Gastrocnemius medialis (tissue), 4 donors: ENCODE data around the gene ENKUR. TPM values are rescaled to one million over a fixed set of nuclear protein-coding genes. Genes with fewer than 3 reads are reported as not detected.
"Not testable (repeated sequence)": the region's sequence is repeated elsewhere in the genome, so short reads cannot be mapped to it uniquely, and the experiment has no call there.

Experiments
- ATAC-seq, 2 donors: fragments of 150-250 bp; one replicate each; pipeline ENCODE4 v1.9.1; 2016
- DNase-seq, 2 donors: peaks; one replicate each; pipeline ENCODE4 v3.0.0-alpha.2; 2019
- H3K27ac ChIP-seq, 4 donors: fragments of 200-600 bp; sonication (generic); 1 replicate in 1 of 4; 2 replicates in 3 of 4; pipeline ENCODE4 v1.5.1; 2016 to 2018; ENCODE audit warnings: mild to moderate bottlenecking in 2 of 4, moderate library complexity in 1 of 4
- H3K27me3 ChIP-seq, 3 donors: fragments of 200-600 bp; sonication (generic) in 2 of 3; 1 replicate in 1 of 3; 2 replicates in 2 of 3; pipeline versions ENCODE4 v1.5.1 to v1.6.0; 2016 to 2019; ENCODE audit warnings: mild to moderate bottlenecking in 1 of 3, moderate library complexity in 1 of 3
- H3K36me3 ChIP-seq, 2 donors: fragments of 200-600 bp; sonication (generic) in 1 of 2; one replicate each; pipeline ENCODE4 v1.5.1; 2017 to 2018
- H3K4me1 ChIP-seq, 2 donors: fragments of 200-600 bp; sonication (generic) in 1 of 2; one replicate each; pipeline ENCODE4 v1.5.1; 2016 to 2017; ENCODE audit warnings: mild to moderate bottlenecking in 2 of 2
- H3K4me3 ChIP-seq, 4 donors: fragments of 200-600 bp; sonication (generic) in 3 of 4; 1 replicate in 1 of 4; 2 replicates in 3 of 4; pipeline ENCODE4 v1.5.1; 2016 to 2019; ENCODE audit warnings: mild to moderate bottlenecking in 2 of 4
- H3K9me3 ChIP-seq, 3 donors: fragments of 200-600 bp; sonication (generic) in 2 of 3; 1 replicate in 1 of 3; 2 replicates in 2 of 3; pipeline ENCODE4 v1.5.1; 2016 to 2019
- CTCF ChIP-seq, 5 experiments: fragments of 450-650 bp in 3 of 5; fragments of 200-600 bp in 2 of 5; sonication (generic) in 2 of 5; IDR thresholded peaks in 4 of 5; conservative IDR thresholded peaks in 1 of 5; 1 replicate in 4 of 5; 2 replicates in 1 of 5; pipeline ENCODE4 v1.5.1; 2016 to 2019; ENCODE audit warnings: antibody characterized with exemption in 5 of 5, mild to moderate bottlenecking in 3 of 5, moderate library complexity in 3 of 5
- POLR2A ChIP-seq, 2 donors: fragments of 450-650 bp; IDR thresholded peaks; one replicate each; pipeline ENCODE4 v1.6.1; 2017; ENCODE audit warnings: antibody characterized with exemption in 2 of 2, mild to moderate bottlenecking in 2 of 2, moderate library complexity in 2 of 2
- in situ Hi-C, 4 donors: fragments of 200-750 bp; cut with MboI; loops; one replicate each; pipeline versions ENCODE4 v1.15.0 to v1.8.0; 2017; ENCODE audit warnings: low sequenced_read_pairs in 4 of 4
- intact Hi-C: fragments of 100-400 bp; cut with DNase I; formaldehyde crosslinking; loops from one replicate; pipeline ENCODE4 v1.15.1; 2023; ENCODE audit warnings: low total_unique reads
- total RNA-seq, 4 donors: library from RNA; depleted of rRNA; stranded (reverse); fragments of >200 nt; gene quantifications; one replicate each; pipeline versions ENCODE4 v1.1.0 to v1.2.3, GENCODE V29; 2016

ENKUR gene
- total RNA-seq, 4 donors from 2014 or later = not detected

GRCh38 chr10:24958721-24959381 lies 57.1 kb downstream of the ENKUR start:
- intact Hi-C loops (no loop called here), in situ Hi-C loops (loop anchor here in 1 of 4 donors (10.0 kb wide), 1 partner anchor 314 kb away; no protein-coding TSS in a partner anchor)
- ATAC-seq (peak; percentile 94 to 98), DNase-seq (peak; percentile 56 to 70)
- Histone ChIP-seq H3K4me3 (peak overlapping the region in 3 of 4 donors; percentile 4 to 27 (median 16)), H3K36me3 (no peaks in the 10 kb centered on the region), H3K9me3 (no peaks in the 10 kb centered on the region), H3K4me1 (peaks cover 13 to 16% of the 10 kb centered on the region in 2 donors), H3K27ac (peak overlapping the region; percentile 62 to 82 (median 74)), H3K27me3 (no peaks in the 10 kb centered on the region)
- TF ChIP-seq CTCF (IDR thresholded peaks at IDR 0.05 in 4 of 5, conservative IDR thresholded peaks at IDR 0.05 in 1 of 5) (no peak), POLR2A (IDR thresholded peaks at IDR 0.05) (peak in 1 of 2 donors; percentile 8)

- ATAC-seq = peak; percentile 88
- TF ChIP-seq CTCF (IDR thresholded peaks at IDR 0.05 in 4 of 5, conservative IDR thresholded peaks at IDR 0.05 in 1 of 5) = no peak
- no peak for TF ChIP-seq POLR2A (IDR thresholded peaks at IDR 0.05)
- Histone ChIP-seq H3K9me3 (no peaks in the 10 kb centered on the region), H3K4me3 (peak overlapping the region in 2 of 4 donors; percentile 16 to 27), H3K36me3 (no peaks in the 10 kb centered on the region), H3K27me3 (no peaks in the 10 kb centered on the region), H3K4me1 (peaks cover 13 to 16% of the 10 kb centered on the region in 2 donors), H3K27ac (peak overlapping the region; percentile 62 to 82 (median 74))
- intact Hi-C loops (no loop called here), in situ Hi-C loops (loop anchor here in 1 of 4 donors (10.0 kb wide), 1 partner anchor 313 kb away; no protein-coding TSS in a partner anchor)
- DNase-seq = peak in 1 of 2 donors; percentile 11
Observed at GRCh38 chr10:24958091-24958720, 57.8 kb downstream of the ENKUR start.

GRCh38 chr10:24957624-24958051 lies 58.3 kb downstream of the ENKUR start:
- H3K4me3 ChIP-seq, ATAC-seq, H3K9me3 ChIP-seq, H3K36me3 ChIP-seq, DNase-seq, intact Hi-C loops, H3K27me3 ChIP-seq: not testable (repeated sequence)
- in situ Hi-C loops = loop anchor here in 1 of 4 donors (10.0 kb wide), 1 partner anchor 313 kb away; no protein-coding TSS in a partner anchor
- H3K4me1 ChIP-seq = peaks cover 13 to 16% of the 10 kb centered on the region in 2 donors
- peak overlapping the region; percentile 60 to 82 (median 74) for H3K27ac ChIP-seq

- Histone ChIP-seq H3K36me3 (no peaks in the 10 kb centered on the region), H3K4me3 (peak overlapping the region in 2 of 4 donors; percentile 54 to 72), H3K9me3 (no peaks in the 10 kb centered on the region), H3K4me1 (peaks cover 5 to 10% of the 10 kb centered on the region in 2 donors), H3K27me3 (peaks cover 0 to 3% (median 0%) of the 10 kb centered on the region in 3 donors), H3K27ac (peak overlapping the region; percentile 55 to 67 (median 60))
- DNase-seq (no peak), ATAC-seq (no peak)
- in situ Hi-C loops (loop anchor here in 1 of 4 donors (10.0 kb wide), 1 partner anchor 309 kb away; no protein-coding TSS in a partner anchor), intact Hi-C loops (loop anchor here (2.0 kb wide), 2 partner anchors 229 to 311 kb away; no protein-coding TSS in a partner anchor)
- no peak for TF ChIP-seq POLR2A (IDR thresholded peaks at IDR 0.05)
Observed at GRCh38 chr10:24953675-24954074, 62.3 kb downstream of the ENKUR start.

- Histone ChIP-seq H3K27ac (peak overlapping the region; percentile 58 to 67 (median 65)), H3K4me3 (peak overlapping the region; percentile 54 to 72 (median 61)), H3K27me3 (peaks cover 0 to 3% (median 0%) of the 10 kb centered on the region in 3 donors), H3K9me3 (no peaks in the 10 kb centered on the region), H3K36me3 (no peaks in the 10 kb centered on the region), H3K4me1 (peaks cover 0 to 5% of the 10 kb centered on the region in 2 donors)
- DNase-seq = peak in 1 of 2 donors; percentile 23
- no peak for TF ChIP-seq POLR2A (IDR thresholded peaks at IDR 0.05)
- TF ChIP-seq CTCF (IDR thresholded peaks at IDR 0.05 in 4 of 5, conservative IDR thresholded peaks at IDR 0.05 in 1 of 5) = peak in 4 of 5 experiments; percentile 18 to 37 (median 33)
- in situ Hi-C loops (loop anchor here in 1 of 4 donors (10.0 kb wide), 1 partner anchor 308 kb away; no protein-coding TSS in a partner anchor), intact Hi-C loops (loop anchor here (2.0 kb wide), 2 partner anchors 228 to 310 kb away; no protein-coding TSS in a partner anchor)
- peak; percentile 39 to 57 for ATAC-seq
Observed at GRCh38 chr10:24952707-24953645, 63.0 kb downstream of the ENKUR start.
